T-helper 2 cell treated with Interferon-gamma antibody and Interleukin-4, amounts not matched to agents 5 μg/mL and 100 μg/mL, for 36 hours (primary cell): ENCODE results near the gene LIFR.

Experiments
- DNase-seq: peaks from one replicate; pipeline ENCODE4 v3.0.0; 2021; ENCODE audit warnings: low spot score
- H3K27ac Mint-ChIP-seq: one replicate; pipeline ENCODE4 v1.8.0; 2021; ENCODE audit warnings: mild to moderate bottlenecking, mixed read lengths
- H3K27me3 Mint-ChIP-seq: one replicate; pipeline ENCODE4 v1.8.0; 2021; ENCODE audit warnings: low read depth, mixed read lengths
- H3K36me3 Mint-ChIP-seq: one replicate; pipeline ENCODE4 v1.8.0; 2021; ENCODE audit warnings: low read depth, mixed read lengths
- H3K4me1 Mint-ChIP-seq: one replicate; pipeline ENCODE4 v1.8.0; 2021; ENCODE audit warnings: low read depth, mixed read lengths
- H3K4me3 Mint-ChIP-seq: one replicate; pipeline ENCODE4 v1.8.0; 2022; ENCODE audit warnings: mild to moderate bottlenecking, moderate library complexity, mixed read lengths
- H3K9me3 Mint-ChIP-seq: one replicate; pipeline ENCODE4 v1.8.0; 2021; ENCODE audit warnings: mixed read lengths

LIFR gene

DNA sequence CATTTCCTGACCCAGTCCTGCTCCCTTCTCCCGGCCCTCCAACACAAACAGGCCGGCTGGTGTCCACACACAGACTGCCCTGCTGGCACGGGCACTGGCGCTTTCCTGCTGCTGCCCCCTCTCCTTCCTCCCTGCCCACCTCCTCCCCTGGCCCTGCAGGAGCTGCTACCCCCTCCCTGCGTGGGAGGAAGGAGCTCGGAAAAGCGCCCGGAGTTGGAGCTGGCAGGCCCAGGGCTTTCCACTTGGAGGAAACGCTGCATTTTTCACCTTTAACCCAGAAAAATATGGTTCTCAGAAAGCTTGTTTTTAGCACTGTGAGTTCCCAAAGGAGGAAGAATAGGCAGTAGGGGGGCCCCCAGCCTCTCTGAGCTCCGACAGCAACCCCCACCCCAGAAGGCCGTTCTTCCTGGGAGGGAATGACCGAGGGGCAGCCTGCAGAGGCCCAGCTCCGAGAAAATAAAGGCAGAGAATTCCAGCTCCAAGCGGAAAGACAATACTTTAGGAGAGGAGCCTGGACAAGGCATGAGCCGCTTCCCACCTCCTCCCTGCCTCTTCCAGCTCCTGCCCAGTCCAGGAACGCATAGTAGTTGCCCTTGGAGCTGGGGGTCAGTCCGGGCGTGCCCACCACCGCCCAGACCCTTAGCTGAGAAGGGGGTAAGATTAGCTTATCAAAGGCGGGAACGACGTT lies 88.9 kb downstream of the LIFR start:
- Mint-ChIP-seq H3K9me3 (no peaks in the 10 kb centered on the region), H3K4me1 (no peaks in the 10 kb centered on the region), H3K4me3 (no peak overlapping the region), H3K36me3 (no peaks in the 10 kb centered on the region), H3K27ac (no peak overlapping the region), H3K27me3 (peaks cover 13% of the 10 kb centered on the region)
- DNase-seq: no peak

- Mint-ChIP-seq H3K4me1 (no peaks in the 10 kb centered on the region), H3K9me3 (no peaks in the 10 kb centered on the region), H3K4me3 (no peak overlapping the region), H3K27ac (no peak overlapping the region), H3K36me3 (no peaks in the 10 kb centered on the region), H3K27me3 (peaks cover 11% of the 10 kb centered on the region)
- DNase-seq: no peak
Observed at GRCh38 chr5:38466424-38467189, 89.8 kb downstream of the LIFR start.

GRCh38 chr5:38465702-38466423 lies 90.6 kb downstream of the LIFR start:
- peaks cover 15% of the 10 kb centered on the region for H3K27me3 Mint-ChIP-seq
- DNase-seq: no peak

DNA sequence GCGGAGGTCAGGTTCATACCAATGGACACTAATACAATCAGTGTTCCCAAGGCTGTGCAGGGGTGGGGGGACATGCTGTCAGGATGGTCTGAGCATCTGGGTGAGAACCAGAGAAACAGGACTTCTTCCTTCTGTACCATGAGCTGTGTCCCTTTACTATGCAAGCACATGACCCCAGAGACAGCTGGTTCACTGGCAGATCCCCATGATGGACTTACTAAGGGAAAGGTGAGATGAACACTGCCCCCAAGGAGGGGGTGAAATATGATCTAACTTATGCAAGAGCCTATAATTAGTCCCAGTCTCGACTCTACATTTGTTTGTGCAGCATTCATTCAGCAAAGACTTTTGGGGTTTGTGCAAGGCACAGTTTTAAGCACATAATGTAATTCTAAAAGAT lies 91.4 kb downstream of the LIFR start:
- H3K36me3 Mint-ChIP-seq: no peaks in the 10 kb centered on the region
- no peak overlapping the region for H3K27ac Mint-ChIP-seq
- no peaks in the 10 kb centered on the region for H3K9me3 Mint-ChIP-seq
- H3K4me3 Mint-ChIP-seq: no peak overlapping the region
- H3K4me1 Mint-ChIP-seq: no peaks in the 10 kb centered on the region
- DNase-seq: no peak
- H3K27me3 Mint-ChIP-seq: peaks cover 22% of the 10 kb centered on the region

More at GRCh38 chr5:38465702-38466423, 90.6 kb downstream of the LIFR start:
- Mint-ChIP-seq H3K36me3 (no peaks in the 10 kb centered on the region), H3K4me3 (no peak overlapping the region), H3K4me1 (no peaks in the 10 kb centered on the region), H3K27ac (no peak overlapping the region), H3K9me3 (no peaks in the 10 kb centered on the region)

- H3K36me3 Mint-ChIP-seq: no peaks in the 10 kb centered on the region
- no peak overlapping the region for H3K4me3 Mint-ChIP-seq
- H3K27me3 Mint-ChIP-seq: peaks cover 30% of the 10 kb centered on the region
- H3K27ac Mint-ChIP-seq: no peak overlapping the region
- no peaks in the 10 kb centered on the region for H3K9me3 Mint-ChIP-seq
- H3K4me1 Mint-ChIP-seq: no peaks in the 10 kb centered on the region
- no peak for DNase-seq
Observed at GRCh38 chr5:38463634-38464521, 92.6 kb downstream of the LIFR start.

DNA sequence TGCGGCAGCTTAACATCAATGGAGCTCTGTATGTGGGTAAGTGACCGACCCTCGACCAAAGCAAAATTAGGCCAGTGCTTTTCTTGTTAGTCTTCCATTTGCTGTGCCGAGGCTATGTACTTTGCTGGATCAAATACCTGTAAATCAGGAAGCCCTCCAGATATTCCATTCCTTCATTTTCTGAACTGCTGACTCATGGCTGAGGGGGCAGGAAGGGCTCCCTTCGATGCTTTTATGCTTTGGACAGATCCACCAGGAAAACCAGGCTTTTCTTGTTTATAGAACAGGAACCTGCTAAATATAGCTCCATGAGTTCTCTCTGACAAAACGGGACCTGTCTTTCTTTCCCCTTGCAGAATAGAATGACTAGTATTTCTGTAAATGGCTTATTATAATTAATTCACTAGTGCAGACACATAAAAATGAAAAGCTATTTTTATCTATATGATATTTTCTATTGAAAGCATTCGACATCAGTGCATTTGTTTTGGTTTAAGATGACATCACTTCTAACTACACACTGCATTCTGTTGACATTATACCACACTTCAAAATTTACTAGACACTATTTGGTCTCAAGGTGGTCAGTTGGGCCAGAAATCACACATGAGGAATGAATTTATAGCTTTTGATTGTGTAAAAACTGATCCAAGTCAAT lies 93.3 kb downstream of the LIFR start:
- no peaks in the 10 kb centered on the region for H3K9me3 Mint-ChIP-seq
- H3K27me3 Mint-ChIP-seq: peaks cover 37% of the 10 kb centered on the region
- DNase-seq: no peak
- no peak overlapping the region for H3K4me3 Mint-ChIP-seq
- H3K4me1 Mint-ChIP-seq: no peaks in the 10 kb centered on the region
- H3K27ac Mint-ChIP-seq: no peak overlapping the region
- no peaks in the 10 kb centered on the region for H3K36me3 Mint-ChIP-seq

DNA sequence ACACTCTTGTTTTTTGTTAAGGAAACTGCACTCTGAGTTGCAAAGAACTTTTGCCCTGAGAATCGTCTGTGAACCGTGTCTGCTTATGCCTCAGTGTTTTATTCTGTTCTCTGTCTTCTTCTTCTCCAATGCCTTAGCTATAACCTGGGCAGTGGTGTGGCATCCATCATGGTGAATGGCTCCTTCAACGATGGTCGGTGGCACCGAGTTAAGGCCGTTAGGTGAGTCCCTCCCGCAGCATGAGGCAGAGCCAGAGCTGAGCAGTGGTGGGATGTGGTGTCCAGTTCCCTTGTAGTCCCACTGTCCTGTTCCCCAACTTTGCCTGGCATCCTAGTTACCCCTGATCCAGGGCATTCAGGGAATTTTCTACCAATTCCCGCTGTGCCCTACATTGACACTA lies 98.3 kb downstream of the LIFR start:
- Mint-ChIP-seq H3K27ac (no peak overlapping the region), H3K9me3 (no peaks in the 10 kb centered on the region), H3K4me1 (peaks cover 10% of the 10 kb centered on the region), H3K36me3 (no peaks in the 10 kb centered on the region), H3K4me3 (no peak overlapping the region), H3K27me3 (peaks cover 69% of the 10 kb centered on the region)
- DNase-seq: no peak

DNA sequence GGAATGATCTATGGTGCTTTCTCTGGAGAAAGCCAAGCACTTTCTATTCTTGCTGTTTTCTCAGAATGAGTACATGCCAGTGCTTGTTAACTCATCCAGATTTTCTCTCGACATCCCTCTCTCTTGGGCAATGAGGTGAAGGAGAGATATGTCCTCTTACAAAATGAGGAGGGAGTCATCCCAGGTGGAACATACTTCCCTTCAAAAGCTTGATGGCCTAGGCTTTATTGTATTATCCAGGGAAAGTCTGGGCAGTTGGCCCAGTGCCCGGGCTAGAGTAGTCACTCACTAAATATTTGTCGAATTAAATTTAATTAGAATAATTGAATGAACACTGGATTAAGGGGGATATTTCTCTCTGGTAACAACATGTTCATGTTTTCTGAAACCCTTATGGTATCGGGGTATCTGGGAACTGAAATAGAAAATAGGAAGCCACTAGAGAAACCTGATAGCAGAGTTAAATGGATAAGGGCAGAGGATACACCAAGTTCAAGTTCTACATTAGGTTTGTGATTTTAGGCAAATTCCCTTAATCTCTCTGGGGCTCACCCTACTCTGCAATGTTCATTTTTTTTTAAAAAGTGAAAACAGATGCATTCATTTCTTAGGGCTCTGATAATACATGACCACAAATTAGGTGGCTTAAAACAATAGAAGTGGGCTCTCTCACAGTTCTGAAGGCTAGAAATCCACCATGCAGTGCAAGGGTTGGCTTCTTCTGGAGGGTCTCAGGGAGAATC lies 99.6 kb downstream of the LIFR start:
- DNase-seq: no peak
- Mint-ChIP-seq H3K36me3 (no peaks in the 10 kb centered on the region), H3K4me3 (no peak overlapping the region), H3K27ac (no peak overlapping the region), H3K27me3 (peaks cover 76% of the 10 kb centered on the region), H3K9me3 (no peaks in the 10 kb centered on the region), H3K4me1 (peaks cover 18% of the 10 kb centered on the region)

- no peaks in the 10 kb centered on the region for H3K9me3 Mint-ChIP-seq
Observed at GRCh38 chr5:38455796-38456330, 100.6 kb downstream of the LIFR start.

GRCh38 chr5:38453921-38454320 lies 102.5 kb downstream of the LIFR start:
- Mint-ChIP-seq H3K4me3 (peak overlapping the region; percentile 23), H3K27ac (no peak overlapping the region), H3K9me3 (no peaks in the 10 kb centered on the region), H3K27me3 (peaks cover 83% of the 10 kb centered on the region), H3K36me3 (no peaks in the 10 kb centered on the region), H3K4me1 (peaks cover 18% of the 10 kb centered on the region)
- DNase-seq: no peak

More at GRCh38 chr5:38455796-38456330, 100.6 kb downstream of the LIFR start:
- H3K27ac Mint-ChIP-seq: no peak overlapping the region
- no peaks in the 10 kb centered on the region for H3K36me3 Mint-ChIP-seq
- peaks cover 18% of the 10 kb centered on the region for H3K4me1 Mint-ChIP-seq
- no peak for DNase-seq
- peaks cover 80% of the 10 kb centered on the region for H3K27me3 Mint-ChIP-seq
- no peak overlapping the region for H3K4me3 Mint-ChIP-seq

DNA sequence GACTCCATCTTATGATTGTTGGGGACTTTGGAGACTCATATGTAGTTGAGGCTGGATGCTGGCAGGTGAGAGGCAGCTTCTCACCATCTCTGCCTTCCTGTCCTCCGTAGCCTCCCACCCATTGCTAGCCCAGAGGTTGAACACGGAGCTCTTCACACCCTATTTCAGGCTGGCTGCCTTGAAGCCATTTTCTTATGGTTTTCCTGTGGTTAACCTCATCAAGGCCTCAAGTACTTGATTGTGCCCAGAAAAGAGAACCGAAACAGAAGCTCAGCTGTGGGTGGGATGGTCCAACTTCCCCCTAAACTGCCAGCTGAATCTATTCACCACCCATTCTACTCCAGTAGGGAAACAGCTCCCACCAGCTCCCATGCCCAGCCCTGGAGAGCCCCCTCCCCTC lies 102.9 kb downstream of the LIFR start:
- DNase-seq: peak; percentile 56
- H3K9me3 Mint-ChIP-seq: no peaks in the 10 kb centered on the region
- H3K4me1 Mint-ChIP-seq: peaks cover 18% of the 10 kb centered on the region
- no peaks in the 10 kb centered on the region for H3K36me3 Mint-ChIP-seq
- peaks cover 84% of the 10 kb centered on the region for H3K27me3 Mint-ChIP-seq
- H3K4me3 Mint-ChIP-seq: peak overlapping the region; percentile 23
- peak overlapping the region; percentile 46 for H3K27ac Mint-ChIP-seq

DNA sequence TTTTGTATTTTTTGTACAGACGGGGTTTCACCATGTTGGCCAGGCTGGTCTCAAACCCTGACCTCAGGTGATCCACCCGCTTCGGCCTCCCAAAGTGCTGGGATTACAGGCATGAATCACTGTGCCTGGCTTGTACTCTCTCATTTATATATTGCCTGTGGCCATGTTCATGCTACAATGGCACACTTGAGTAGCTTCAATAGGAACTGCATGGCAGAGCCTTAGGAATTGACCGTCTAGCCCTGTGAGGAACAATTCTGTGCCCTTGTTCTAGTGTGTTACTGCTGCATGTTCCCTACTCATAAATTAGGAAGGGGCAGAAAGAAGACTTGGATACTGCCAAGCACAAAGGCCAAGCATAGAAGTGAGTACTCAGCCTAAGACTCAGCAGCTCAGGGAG lies 104.2 kb downstream of the LIFR start:
- H3K27me3 Mint-ChIP-seq: peaks cover 83% of the 10 kb centered on the region

More for the DNA sequence above, 104.2 kb downstream of the LIFR start:
- Mint-ChIP-seq H3K9me3 (no peaks in the 10 kb centered on the region), H3K4me3 (no peak overlapping the region), H3K36me3 (no peaks in the 10 kb centered on the region), H3K27ac (no peak overlapping the region), H3K4me1 (peaks cover 18% of the 10 kb centered on the region)
- no peak for DNase-seq
